GM19463 (cell line): ENCODE data around the gene PRMT1.
"Not testable (repeated sequence)": the region's sequence is repeated elsewhere in the genome, so short reads cannot be mapped to it uniquely, and the experiment has no call there.

Experiments
- ATAC-seq: cut with Tn5 transposase; IDR thresholded peaks from one replicate; pipeline ENCODE4 v1.9.1; 2021; ENCODE audit warnings: mild to moderate bottlenecking, moderate library complexity; ENCODE audit not compliant: unreplicated experiment

Gene PRMT1

GRCh38 chr19:49677231-49677900 lies at the start of gene PRMT1:
Gene PRMT1 (plus strand): TSS chr19:49677271. CDS start chr19:49677281, 10 bp downstream.
- no peak for ATAC-seq

DNA sequence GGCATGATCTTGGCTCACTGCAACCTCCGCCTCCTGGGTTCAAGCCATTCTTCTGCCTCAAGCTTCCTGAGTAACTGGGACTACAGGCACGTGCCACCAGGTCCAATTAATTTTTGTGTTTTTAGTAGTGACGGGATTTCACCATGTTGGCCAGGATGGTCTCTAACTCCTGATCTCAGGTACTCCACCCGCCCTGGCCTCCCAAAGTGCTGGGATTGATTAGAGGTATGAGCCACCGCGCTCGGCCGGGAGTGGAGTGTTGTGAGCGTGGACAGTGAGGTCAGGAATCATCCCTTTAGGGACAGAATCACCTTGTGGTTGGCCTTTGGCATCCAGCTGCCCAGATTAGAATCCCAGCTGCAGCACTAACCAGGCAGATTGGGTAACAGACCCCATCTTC lies 47.4 kb upstream of the PRMT1 start:
- ATAC-seq: no peak

DNA sequence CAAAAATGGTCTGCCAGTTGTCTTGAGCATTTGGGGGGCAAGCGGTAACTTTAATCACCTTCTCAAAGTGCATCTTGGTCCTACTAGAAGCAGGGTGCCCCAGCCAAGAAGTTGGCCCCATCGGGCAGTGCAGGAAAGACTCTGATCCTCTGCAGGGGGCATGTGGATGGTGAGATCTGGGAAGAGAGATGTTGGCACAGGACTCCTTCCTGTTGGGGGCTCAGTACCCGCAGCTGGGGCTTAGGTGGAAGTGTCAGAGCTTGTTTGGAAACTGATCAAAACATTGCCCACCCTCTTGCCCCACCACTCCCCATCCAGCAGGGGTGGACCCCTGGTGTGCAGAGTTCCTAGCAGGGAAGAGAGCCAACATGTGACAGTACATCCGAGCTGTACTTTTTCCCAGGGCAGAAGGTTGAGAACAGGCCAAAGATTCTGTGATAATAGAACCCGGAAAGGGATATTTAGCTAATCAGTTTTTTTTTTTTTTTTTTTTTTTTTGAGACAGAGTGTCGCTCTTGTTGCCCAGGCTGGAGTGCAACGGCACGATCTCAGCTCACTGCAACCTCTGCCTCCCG lies 46.0 kb upstream of the PRMT1 start:
- no peak for ATAC-seq

GRCh38 chr19:49631610-49632192 lies 45.4 kb upstream of the PRMT1 start:
- no peak for ATAC-seq

GRCh38 chr19:49632576-49632975 lies 44.5 kb upstream of the PRMT1 start:
- no peak for ATAC-seq

GRCh38 chr19:49633273-49633672 lies 43.8 kb upstream of the PRMT1 start:
- ATAC-seq: not testable (repeated sequence)

DNA sequence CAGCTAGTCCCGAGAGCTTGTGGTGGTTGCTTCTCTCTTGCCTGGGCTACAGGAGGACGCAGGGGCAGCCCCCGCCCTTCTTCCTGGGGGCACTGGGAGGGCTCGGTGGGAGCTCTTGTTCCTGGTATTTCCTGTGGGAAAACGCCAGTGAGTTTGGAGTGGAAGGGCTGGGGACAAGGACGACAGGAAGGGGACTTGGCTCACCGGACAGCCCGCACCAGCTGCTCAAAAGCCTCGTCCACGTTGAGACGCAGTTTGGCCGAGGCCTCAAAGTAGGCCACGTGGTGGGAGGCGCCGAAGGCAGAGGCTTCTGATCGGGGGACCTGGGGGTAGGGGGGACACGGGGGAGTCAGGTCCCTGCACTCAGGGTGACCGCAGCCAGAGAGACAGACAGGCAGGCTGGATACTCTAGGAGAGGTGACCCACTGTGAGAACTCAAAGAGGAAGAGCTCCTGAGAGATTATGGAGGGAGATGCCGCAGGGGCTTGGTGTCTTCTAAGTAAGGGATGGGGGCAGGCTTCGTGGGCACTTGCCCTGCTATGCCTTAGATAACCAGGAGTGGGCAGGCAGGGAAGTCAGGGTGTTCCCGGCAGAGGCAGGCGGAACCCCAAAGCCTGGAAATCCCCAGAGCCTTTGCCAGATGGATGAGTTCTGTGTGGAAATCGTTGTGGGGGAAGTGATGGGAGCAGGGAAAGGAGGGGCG lies 41.4 kb upstream of the PRMT1 start:
- no peak for ATAC-seq

GRCh38 chr19:49636233-49636932 lies 40.7 kb upstream of the PRMT1 start:
- no peak for ATAC-seq

DNA sequence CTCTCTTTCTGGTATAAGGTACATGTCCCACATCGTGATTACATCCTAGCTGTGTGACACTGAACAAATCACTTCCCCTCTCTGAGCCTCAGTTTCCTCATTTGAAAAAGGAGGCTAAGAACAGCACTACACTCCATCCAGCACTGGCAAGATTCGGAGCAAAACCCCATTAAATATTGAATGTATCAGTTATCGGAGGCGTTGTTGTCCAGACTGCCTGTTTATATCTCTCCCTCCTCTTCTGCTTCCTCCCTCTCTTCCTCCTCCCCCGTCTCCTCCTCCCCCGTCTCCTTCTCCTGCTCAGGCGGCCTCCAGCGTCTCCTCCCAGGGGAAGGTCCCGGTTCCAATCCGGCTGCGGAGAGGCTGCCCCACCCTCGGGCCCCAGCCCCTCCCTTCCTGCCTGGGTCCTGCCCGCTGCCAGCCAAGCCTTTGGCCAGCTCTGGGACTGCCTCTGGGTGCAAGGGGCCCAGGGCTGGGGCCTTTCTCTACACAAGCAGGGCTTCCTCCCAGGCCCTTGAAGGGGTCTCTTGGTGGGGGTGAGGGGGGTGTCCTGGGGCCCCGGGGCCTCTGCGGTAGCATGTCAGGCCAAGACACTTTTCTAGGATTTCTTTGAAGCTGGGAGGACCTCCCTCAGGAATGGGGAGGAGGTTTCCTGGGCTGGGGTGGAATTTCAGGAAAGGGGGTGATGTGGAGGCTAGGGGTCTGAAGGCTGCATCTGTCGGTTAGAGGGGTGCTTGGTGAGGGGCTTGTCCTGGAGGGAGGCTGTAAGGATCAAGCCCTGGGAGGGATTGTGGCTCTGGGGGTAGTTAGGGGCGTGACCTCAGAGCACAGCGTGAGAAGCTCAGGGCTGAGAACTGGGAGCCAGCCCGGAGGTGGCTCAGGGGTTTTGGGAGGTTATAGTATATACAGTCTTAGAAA lies 39.0 kb upstream of the PRMT1 start:
- no peak for ATAC-seq

- no peak for ATAC-seq
Observed at GRCh38 chr19:49639401-49640112, 37.5 kb upstream of the PRMT1 start.

GRCh38 chr19:49640113-49640898 lies 36.8 kb upstream of the PRMT1 start, which contains the start of gene RRAS:
Gene RRAS (minus strand): TSS chr19:49640143. CDS start chr19:49640098, 45 bp downstream.
- ATAC-seq: peak; percentile 49

GRCh38 chr19:49641688-49642491 lies 35.2 kb upstream of the PRMT1 start, which contains the start of gene SCAF1:
Gene SCAF1 (plus strand): TSS chr19:49642209. CDS start chr19:49645027, 2,818 bp downstream.
- ATAC-seq: peak; percentile 63

DNA sequence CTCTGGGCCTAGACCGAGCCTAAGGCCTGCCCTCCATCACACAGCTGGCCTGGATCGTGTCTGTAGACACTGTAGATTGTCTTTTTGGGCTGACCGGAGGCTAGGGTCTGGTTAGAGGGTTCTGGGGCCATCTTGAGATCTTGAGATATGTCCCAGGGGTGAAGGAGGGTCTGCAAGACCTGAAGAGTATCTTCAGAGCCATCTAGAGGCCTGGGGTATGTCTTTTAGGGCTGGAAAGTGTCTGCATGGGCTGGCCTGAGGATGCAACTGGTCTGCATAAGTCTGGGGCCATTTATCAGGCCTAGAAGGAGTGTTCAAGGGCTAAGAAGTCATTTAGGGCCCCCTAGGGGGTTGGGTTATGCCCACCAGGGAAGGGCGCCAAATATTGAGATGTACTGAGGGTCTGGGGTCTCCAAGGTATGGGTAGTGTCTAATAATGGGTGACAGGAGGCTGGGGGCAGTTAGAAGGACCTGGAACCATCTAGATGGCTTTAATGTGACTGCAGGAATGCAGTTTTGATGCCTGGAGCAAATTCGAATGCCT lies 34.5 kb upstream of the PRMT1 start:
- ATAC-seq: no peak

DNA sequence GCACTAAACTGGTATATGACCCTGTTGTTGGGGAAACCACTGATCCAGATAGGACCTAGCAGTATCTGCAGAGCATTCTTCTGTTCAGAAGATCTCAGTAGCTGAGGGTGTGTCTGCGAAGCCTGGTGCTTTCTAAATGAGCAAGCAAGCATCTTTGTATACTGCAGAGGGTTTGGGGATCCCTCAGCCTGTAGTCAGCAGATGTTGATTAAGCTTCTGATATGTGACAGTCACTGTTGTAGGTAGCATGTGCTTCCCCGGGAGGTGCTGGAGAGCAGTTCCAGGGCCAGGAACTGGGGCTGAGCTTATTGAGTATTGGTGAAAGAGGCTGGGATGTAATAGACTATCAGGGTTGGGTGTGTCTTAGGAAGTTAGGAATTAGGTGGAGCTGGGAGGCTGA lies 33.6 kb upstream of the PRMT1 start:
- ATAC-seq: no peak

- no peak for ATAC-seq
Observed at GRCh38 chr19:49645592-49645991, 31.5 kb upstream of the PRMT1 start.

DNA sequence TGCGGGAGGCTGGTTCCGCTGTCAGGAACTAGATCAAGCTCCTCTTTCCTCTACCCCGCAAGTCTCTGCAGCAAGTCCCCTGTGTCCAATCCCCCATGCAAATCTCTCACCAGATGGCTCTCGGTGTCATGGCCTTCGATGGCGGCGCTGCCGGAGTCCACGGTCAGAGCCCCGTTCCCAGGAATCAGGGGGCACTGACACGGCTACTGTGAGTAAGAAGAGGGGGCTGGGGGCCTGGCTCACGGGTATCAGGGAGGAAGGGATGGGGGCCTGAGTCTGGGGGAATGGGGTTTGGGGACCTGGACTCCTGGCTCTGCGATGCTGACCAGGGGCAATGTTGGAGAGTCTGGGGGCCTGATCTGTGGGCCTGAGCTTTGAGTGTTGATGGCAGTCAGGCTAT lies 31.1 kb upstream of the PRMT1 start:
- ATAC-seq: no peak

- no peak for ATAC-seq
Observed at GRCh38 chr19:49646586-49646985, 30.5 kb upstream of the PRMT1 start.
